MM.1S (cell line): Measurements from ENCODE around the gene ADAMTS12.

Source experiments
- DNase-seq: peaks from one replicate; pipeline ENCODE4 v3.0.0-alpha.2; 2015
- H2AFZ ChIP-seq: fragments of 300-600 bp; sonication (generic); 2 replicates; pipeline ENCODE4 v1.6.0; 2016; ENCODE audit warnings: antibody characterized with exemption, low read length
- H3F3A ChIP-seq: fragments of 300-600 bp; sonication (generic); 2 replicates; pipeline ENCODE4 v1.6.1; 2016; ENCODE audit warnings: mild to moderate bottlenecking, antibody characterized with exemption, low read length, moderate library complexity, mixed read lengths; ENCODE audit not compliant: insufficient read depth
- H3K27ac ChIP-seq: fragments of 300-600 bp; sonication (generic); 2 replicates; pipeline ENCODE4 v1.5.1; 2016; ENCODE audit warnings: mild to moderate bottlenecking, low read length
- H3K27me3 ChIP-seq: fragments of 300-600 bp; sonication (generic); replicated peaks from 2 replicates; pipeline ENCODE4 v1.6.0; 2016; ENCODE audit warnings: low read length; ENCODE audit not compliant: insufficient read depth
- H3K36me3 ChIP-seq: fragments of 300-600 bp; sonication (generic); replicated peaks from 2 replicates; pipeline ENCODE4 v1.6.1; 2016; ENCODE audit warnings: mild to moderate bottlenecking, low read length, mixed read lengths; ENCODE audit not compliant: insufficient read depth
- H3K4me1 ChIP-seq: fragments of 300-600 bp; sonication (generic); 2 replicates; pipeline ENCODE4 v1.6.1; 2016; ENCODE audit warnings: low read length, mixed read lengths
- H3K4me2 ChIP-seq: fragments of 300-600 bp; sonication (generic); 2 replicates; pipeline ENCODE4 v1.6.0; 2016; ENCODE audit warnings: low read depth, low read length
- H3K4me3 ChIP-seq: fragments of 300-600 bp; sonication (generic); 2 replicates; pipeline ENCODE4 v1.5.1; 2016; ENCODE audit warnings: low read length, mixed read lengths
- H3K79me2 ChIP-seq: fragments of 300-600 bp; sonication (generic); 2 replicates; pipeline ENCODE4 v1.6.1; 2016; ENCODE audit warnings: mixed run types, low read length, mixed read lengths
- H3K9ac ChIP-seq: fragments of 300-600 bp; sonication (generic); 2 replicates; pipeline ENCODE4 v1.6.1; 2016; ENCODE audit warnings: low read length, mixed read lengths
- H3K9me2 ChIP-seq: fragments of 300-600 bp; sonication (generic); replicated peaks from 2 replicates; pipeline ENCODE4 v1.6.1; 2016; ENCODE audit warnings: mild to moderate bottlenecking, low read length, mixed read lengths; ENCODE audit not compliant: insufficient read depth
- H3K9me3 ChIP-seq: fragments of 300-600 bp; sonication (generic); replicated peaks from 2 replicates; pipeline ENCODE4 v1.6.1; 2016; ENCODE audit warnings: mild to moderate bottlenecking, low read length, mixed read lengths; ENCODE audit not compliant: insufficient read depth
- H4K20me1 ChIP-seq: fragments of 300-600 bp; sonication (generic); 2 replicates; pipeline ENCODE4 v1.6.1; 2016; ENCODE audit warnings: mild to moderate bottlenecking, low read length, moderate library complexity, mixed read lengths; ENCODE audit not compliant: insufficient read depth
- EZH2 ChIP-seq: fragments of 300-600 bp; sonication (generic); optimal IDR thresholded peaks from 2 replicates; pipeline ENCODE3; 2017; ENCODE audit warnings: low read depth, mild to moderate bottlenecking, antibody characterized with exemption, low read length, mixed read lengths
- EZH2phosphoT487 ChIP-seq: fragments of 300-600 bp; sonication (generic); IDR thresholded peaks from 2 replicates; pipeline ENCODE4 v1.6.1; 2018; ENCODE audit warnings: antibody characterized with exemption, low read length
- TF ChIP-seq, protein P1 (sequence below): fragments of 300-600 bp; sonication (generic); IDR thresholded peaks from 2 replicates; pipeline ENCODE4 v1.5.1; 2016; ENCODE audit warnings: antibody characterized with exemption, low read length, mixed read lengths

Gene ADAMTS12

GRCh38 chr5:33712664-33713063 lies 179.1 kb downstream of the ADAMTS12 start:
- TF ChIP-seq EZH2phosphoT487, result no peak
- TF ChIP-seq EZH2, result no peak
- TF ChIP-seq, protein P1, sequence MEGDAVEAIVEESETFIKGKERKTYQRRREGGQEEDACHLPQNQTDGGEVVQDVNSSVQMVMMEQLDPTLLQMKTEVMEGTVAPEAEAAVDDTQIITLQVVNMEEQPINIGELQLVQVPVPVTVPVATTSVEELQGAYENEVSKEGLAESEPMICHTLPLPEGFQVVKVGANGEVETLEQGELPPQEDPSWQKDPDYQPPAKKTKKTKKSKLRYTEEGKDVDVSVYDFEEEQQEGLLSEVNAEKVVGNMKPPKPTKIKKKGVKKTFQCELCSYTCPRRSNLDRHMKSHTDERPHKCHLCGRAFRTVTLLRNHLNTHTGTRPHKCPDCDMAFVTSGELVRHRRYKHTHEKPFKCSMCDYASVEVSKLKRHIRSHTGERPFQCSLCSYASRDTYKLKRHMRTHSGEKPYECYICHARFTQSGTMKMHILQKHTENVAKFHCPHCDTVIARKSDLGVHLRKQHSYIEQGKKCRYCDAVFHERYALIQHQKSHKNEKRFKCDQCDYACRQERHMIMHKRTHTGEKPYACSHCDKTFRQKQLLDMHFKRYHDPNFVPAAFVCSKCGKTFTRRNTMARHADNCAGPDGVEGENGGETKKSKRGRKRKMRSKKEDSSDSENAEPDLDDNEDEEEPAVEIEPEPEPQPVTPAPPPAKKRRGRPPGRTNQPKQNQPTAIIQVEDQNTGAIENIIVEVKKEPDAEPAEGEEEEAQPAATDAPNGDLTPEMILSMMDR, result no peak
- H3K79me2 ChIP-seq, result no peaks in the 10 kb centered on the region
- H3K9ac ChIP-seq, result no peak overlapping the region
- no peaks in the 10 kb centered on the region for H3K9me3 ChIP-seq
- H3K27me3 ChIP-seq, result no peaks in the 10 kb centered on the region
- H3K4me1 ChIP-seq, result 0 out of 2 replicates have a peak, but pooled peaks cover 11% of the 10 kb centered on the region
- no peak for DNase-seq
- H2AFZ ChIP-seq, result no peak overlapping the region
- H4K20me1 ChIP-seq, result no peaks in the 10 kb centered on the region
- no peak overlapping the region for H3K4me3 ChIP-seq
- no peaks in the 10 kb centered on the region for H3K36me3 ChIP-seq
- H3K4me2 ChIP-seq, result no peak overlapping the region
- H3K27ac ChIP-seq, result no peak overlapping the region; the same call in 1 of the 2 replicates
- H3F3A ChIP-seq, result no peaks in the 10 kb centered on the region
- no peaks in the 10 kb centered on the region for H3K9me2 ChIP-seq

DNA sequence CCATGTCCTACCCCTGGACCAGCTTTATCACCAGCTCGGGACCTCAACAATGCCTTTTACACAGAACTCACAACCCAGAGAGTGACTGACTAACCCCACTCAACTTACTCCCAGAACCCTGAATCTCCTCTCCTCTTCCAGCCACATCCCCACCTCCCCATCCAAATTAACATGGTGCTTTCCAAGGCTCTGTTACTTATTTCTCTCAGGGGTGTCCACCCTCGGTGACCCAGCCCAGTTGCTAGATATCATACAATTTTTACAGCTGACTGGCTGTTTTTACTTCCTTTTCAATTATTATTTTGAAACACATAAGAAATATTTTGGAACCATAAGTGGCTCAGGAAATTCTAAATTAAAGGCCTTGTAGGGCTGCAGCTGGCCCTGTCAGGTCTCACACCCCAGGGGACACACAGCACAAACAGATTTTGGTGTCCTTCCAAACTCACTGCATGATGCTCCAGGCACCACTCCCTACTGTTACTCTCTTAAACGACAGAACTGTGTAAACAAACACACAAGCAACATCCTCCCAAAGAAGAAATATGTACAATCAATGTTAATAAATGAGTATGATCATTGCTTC lies 180.6 kb downstream of the ADAMTS12 start:
- Histone ChIP-seq H3K4me3 (no peak overlapping the region), H4K20me1 (no peaks in the 10 kb centered on the region), H3K79me2 (no peaks in the 10 kb centered on the region), H3K27me3 (no peaks in the 10 kb centered on the region), H3K9ac (no peak overlapping the region), H2AFZ (no peak overlapping the region), H3K9me2 (no peaks in the 10 kb centered on the region), H3K4me1 (0 out of 2 replicates have a peak, but pooled peaks cover 11% of the 10 kb centered on the region), H3K36me3 (no peaks in the 10 kb centered on the region), H3K27ac (no peak overlapping the region), H3K4me2 (no peak overlapping the region), H3F3A (no peaks in the 10 kb centered on the region), H3K9me3 (no peaks in the 10 kb centered on the region)
- TF ChIP-seq EZH2, result no peak
- no peak for TF ChIP-seq EZH2phosphoT487
- TF ChIP-seq, protein P1, result no peak
- no peak for DNase-seq

GRCh38 chr5:33702867-33703266 lies 188.9 kb downstream of the ADAMTS12 start:
- Histone ChIP-seq H4K20me1 (no peaks in the 10 kb centered on the region), H3K27ac (no peak overlapping the region), H3K9ac (no peak overlapping the region), H3K4me1 (no peaks in the 10 kb centered on the region), H3K36me3 (no peaks in the 10 kb centered on the region), H3K9me3 (no peaks in the 10 kb centered on the region), H3K4me3 (no peak overlapping the region), H3K27me3 (no peaks in the 10 kb centered on the region), H3F3A (no peaks in the 10 kb centered on the region), H2AFZ (no peak overlapping the region), H3K9me2 (no peaks in the 10 kb centered on the region), H3K4me2 (no peak overlapping the region), H3K79me2 (no peaks in the 10 kb centered on the region)
- DNase-seq, result no peak
- TF ChIP-seq EZH2, result no peak
- TF ChIP-seq, protein P1, result no peak
- TF ChIP-seq EZH2phosphoT487, result no peak
